K562 (cell line): ENCODE data around the gene SLC25A21. TPM values are rescaled to one million over a fixed set of nuclear protein-coding genes. Genes with fewer than 3 reads are reported as not detected.
A peak's percentile ranks its signal among the peaks of the same experiment; 100 is the strongest.

ENCODE experiments used
- ARHGAP35 ChIP-seq: fragments of 450-650 bp; IDR thresholded peaks from 2 replicates; pipeline ENCODE4 v1.6.1; 2018; ENCODE audit not compliant: partially characterized antibody
- CBX8 ChIP-seq: fragments of 200-600 bp; sonication (generic); IDR thresholded peaks from 2 replicates; pipeline ENCODE4 v1.6.1; 2012; ENCODE audit warnings: borderline replicate concordance, mixed run types, low read depth, mild to moderate bottlenecking, moderate library complexity, mixed read lengths, low read length, control low read depth, inconsistent platforms; ENCODE audit not compliant: poor library complexity, severe bottlenecking; ENCODE audit errors: extremely low read depth
- FOXJ2 ChIP-seq: fragments of 200-800 bp; sonication (Bioruptor generic); IDR thresholded peaks from 2 replicates; pipeline ENCODE4 v1.6.1; 2016; ENCODE audit warnings: missing genetic modification characterization, missing compliant biosample characterization
- GATAD2B ChIP-seq: fragments of 450-650 bp; IDR thresholded peaks from 2 replicates; pipeline ENCODE4 v1.6.1; 2017; ENCODE audit warnings: mild to moderate bottlenecking, borderline replicate concordance
- GTF3C2 ChIP-seq: IDR thresholded peaks from 3 replicates; pipeline ENCODE4 v1.6.1; 2011; ENCODE audit warnings: borderline replicate concordance, mild to moderate bottlenecking, moderate library complexity; ENCODE audit not compliant: insufficient read length; ENCODE audit errors: extremely low read depth
- HNRNPLL ChIP-seq: fragments of 200-400 bp; formaldehyde crosslinking; IDR thresholded peaks from 2 replicates; pipeline ENCODE4 v1.6.1; 2017; ENCODE audit warnings: low read length, low read depth, mild to moderate bottlenecking; ENCODE audit not compliant: poor library complexity, severe bottlenecking
- IRF1 ChIP-seq: sonication (generic); formaldehyde crosslinking; IDR thresholded peaks from 2 replicates; pipeline ENCODE4 v1.8.0; 2022; ENCODE audit warnings: missing genetic modification reagents, mild to moderate bottlenecking, borderline replicate concordance
- MIER1 ChIP-seq: fragments of 450-650 bp; IDR thresholded peaks from 2 replicates; pipeline ENCODE4 v1.6.1; 2016; ENCODE audit warnings: antibody characterized with exemption, mild to moderate bottlenecking, low read depth
- POU5F1 ChIP-seq: fragments of 150-350 bp; IDR thresholded peaks from 2 replicates; pipeline ENCODE4 v1.6.1; 2014; ENCODE audit warnings: borderline replicate concordance, low read length, low read depth, mild to moderate bottlenecking; ENCODE audit not compliant: partially characterized antibody
- RBM39 ChIP-seq: fragments of 200-400 bp; formaldehyde crosslinking; optimal IDR thresholded peaks from 2 replicates; pipeline ENCODE3; 2018; ENCODE audit warnings: low read depth, low read length
- SMARCA5 ChIP-seq: fragments of 450-650 bp; IDR thresholded peaks from 2 replicates; pipeline ENCODE4 v1.6.1; 2016
- ZMIZ1 ChIP-seq, 2 experiments: fragments of 150-350 bp in 1 of 2; IDR thresholded peaks; 2 replicates each; pipeline ENCODE4 v1.6.1; 2012 to 2016; ENCODE audit warnings: low read depth in 2 of 2, low read length in 2 of 2, mild to moderate bottlenecking in 1 of 2, moderate library complexity in 1 of 2
- ZNF212 ChIP-seq: fragments of 450-650 bp; formaldehyde crosslinking; IDR thresholded peaks from 2 replicates; pipeline ENCODE4 v1.4.0; 2020; ENCODE audit warnings: mild to moderate bottlenecking
- ZNF347 ChIP-seq: fragments of 450-650 bp; formaldehyde crosslinking; IDR thresholded peaks from 2 replicates; pipeline ENCODE4 v1.4.0; 2020; ENCODE audit warnings: low read depth, mild to moderate bottlenecking, moderate library complexity
- ZNF395 ChIP-seq: fragments of 200-800 bp; sonication (Bioruptor generic); IDR thresholded peaks from 2 replicates; pipeline ENCODE4 v1.6.1; 2017; ENCODE audit warnings: missing genetic modification characterization, missing compliant biosample characterization
- ZNF57 ChIP-seq: fragments of 450-650 bp; formaldehyde crosslinking; IDR thresholded peaks from 2 replicates; pipeline ENCODE4 v1.4.0; 2020; ENCODE audit warnings: mild to moderate bottlenecking, moderate library complexity
- ZNF584 ChIP-seq: fragments of 200-800 bp; sonication (Bioruptor generic); IDR thresholded peaks from 2 replicates; pipeline ENCODE4 v1.6.1; 2016; ENCODE audit warnings: low read depth, mild to moderate bottlenecking, missing genetic modification characterization, missing compliant biosample characterization
- polyA plus RNA-seq, 8 experiments: library from polyadenylated mRNA; depleted of rRNA in 4 of 8; stranded (reverse) in 5 of 8; unstranded in 3 of 8; fragments of >200 nt; fragmentation: Nextera tagmentation in 2 of 8; fragmentation: Illumina TruSeq in 1 of 8; extraction: Ambion mirVana in 2 of 8; extraction: Trizol in 1 of 8; gene quantifications; 2 replicates each; pipeline versions ENCODE4 v1.2.1 to v1.2.3, GENCODE V29; 2011 to 2014; ENCODE audit warnings: inconsistent platforms in 1 of 8, missing spikeins in 1 of 8
- total RNA-seq, 7 experiments: library from RNA; depleted of rRNA in 6 of 7; stranded (reverse); fragments of >200 nt in 6 of 7; fragmentation: Illumina TruSeq in 2 of 7; extraction: Trizol in 2 of 7; gene quantifications; 2 replicates each; pipeline versions ENCODE4 v1.2.1 to v1.2.3, GENCODE V29; 2011 to 2021; ENCODE audit warnings: low replicate concordance in 1 of 7

The SLC25A21 gene
- total and polyA plus RNA-seq, 9 of the 15 experiments (the other 6 are each of a cell fraction or from before 2014, with no cell fraction given), result 15.2 to 46.7 (median 28.7) TPM

GRCh38 chr14:36976571-36977023 lies 195.8 kb downstream of the SLC25A21 start (continued):
- TF ChIP-seq ZNF584 (CRISPR knock-in tag) (0 out of 2 replicates have a peak, but pooled peaks have one; percentile 63), ZNF395 (peak; percentile 66), FOXJ2 (tag) (peak; percentile 13; the same call in 1 of the 2 replicates), ZNF57 (CRISPR knock-in tag) (no peak), POU5F1 (no peak), GTF3C2 (no peak), ZMIZ1 (IDR thresholded peaks at IDR 0.05; ENCODE audit: low read depth in 2 of 2, low read length in 2 of 2) (no peak), CBX8 (no peak), IRF1 (CRISPR knock-in tag) (no peak), MIER1 (no peak), ZNF212 (CRISPR knock-in tag) (no peak), RBM39 (no peak), GATAD2B (no peak), SMARCA5 (no peak), HNRNPLL (peak; percentile 31), ARHGAP35 (no peak), ZNF347 (CRISPR knock-in tag) (no peak)
